Prostate gland (tissue), 2 donors: ENCODE data around the gene REM2.
"Not testable (repeated sequence)": the region's sequence is repeated elsewhere in the genome, so short reads cannot be mapped to it uniquely, and the experiment has no call there.

Source experiments
- CTCF ChIP-seq, 4 experiments: fragments of 200-600 bp in 2 of 4; fragments of 450-650 bp in 2 of 4; sonication (generic) in 2 of 4; IDR thresholded peaks; 1 replicate in 3 of 4; 2 replicates in 1 of 4; pipeline ENCODE4 v1.5.1; 2016 to 2019; ENCODE audit warnings: antibody characterized with exemption in 4 of 4, mild to moderate bottlenecking in 2 of 4, moderate library complexity in 2 of 4
- POLR2A ChIP-seq: fragments of 450-650 bp; IDR thresholded peaks from one replicate; pipeline ENCODE4 v1.6.1; 2016; ENCODE audit warnings: antibody characterized with exemption, mild to moderate bottlenecking

- not testable (repeated sequence) for TF ChIP-seq CTCF (IDR thresholded peaks at IDR 0.05); POLR2A
These were observed 22.6 kb upstream of the REM2 start for GRCh38 chr14:22860377-22860776.
